HAP-1 (cell line): Measurements from ENCODE around the gene OR8K5.
"Not testable (repeated sequence)": the region's sequence is repeated elsewhere in the genome, so short reads cannot be mapped to it uniquely, and the experiment has no call there.

Experiments used
- DNase-seq, 2 experiments: peaks; one replicate each; pipeline ENCODE4 v3.0.0-alpha.2; 2016 to 2020; ENCODE audit warnings: low spot score in 2 of 2
- H3K27me3 ChIP-seq: fragments of 250-450 bp; sonication (Bioruptor Pico); 2 replicates; pipeline ENCODE4 v1.5.1; 2020; ENCODE audit warnings: low read depth, mild to moderate bottlenecking, moderate library complexity
- H3K36me3 ChIP-seq: fragments of 250-450 bp; sonication (Bioruptor Pico); replicated peaks from 2 replicates; pipeline ENCODE4 v1.5.1; 2020; ENCODE audit warnings: mild to moderate bottlenecking
- H3K4me1 ChIP-seq: fragments of 250-450 bp; sonication (Bioruptor Pico); 2 replicates; pipeline ENCODE4 v1.5.1; 2020; ENCODE audit warnings: mild to moderate bottlenecking
- H3K4me3 ChIP-seq: fragments of 250-450 bp; sonication (Bioruptor Pico); 2 replicates; pipeline ENCODE4 v1.5.1; 2020; ENCODE audit warnings: mild to moderate bottlenecking, moderate library complexity
- H3K9me3 ChIP-seq: fragments of 250-450 bp; sonication (Bioruptor Pico); 2 replicates; pipeline ENCODE4 v1.5.1; 2020; ENCODE audit warnings: mild to moderate bottlenecking, moderate library complexity
- in situ Hi-C: fragments of 300-500 bp; cut with MboI; formaldehyde crosslinking; loops from 3 replicates; pipeline ENCODE4 v1.14.3; 2020; ENCODE audit warnings: low sequenced_read_pairs, inconsistent platforms, mixed read lengths

OR8K5 gene

GRCh38 chr11:56160217-56160616, at the start of gene OR8K5:
Gene OR8K5, minus strand, starts transcription at chr11:56160317. Its CDS starts 0 bp downstream, at chr11:56160317.
- Histone ChIP-seq H3K4me1 (no peaks in the 10 kb centered on the region), H3K9me3 (peaks cover 2% of the 10 kb centered on the region; the same call in 1 of the 2 replicates), H3K36me3 (no peaks in the 10 kb centered on the region), H3K27me3 (no peaks in the 10 kb centered on the region), H3K4me3 (no peak within 1 kb of the TSS)
- in situ Hi-C loops: no loop called here
- DNase-seq: no peak

GRCh38 chr11:56207790-56208189, 47.7 kb upstream of the OR8K5 start:
- no peaks in the 10 kb centered on the region for H3K4me1 ChIP-seq
- H3K27me3 ChIP-seq: no peaks in the 10 kb centered on the region
- no peak overlapping the region for H3K4me3 ChIP-seq
- H3K9me3 ChIP-seq: no peaks in the 10 kb centered on the region
- H3K36me3 ChIP-seq: no peaks in the 10 kb centered on the region
- no peak for DNase-seq
- in situ Hi-C loops: no loop called here

GRCh38 chr11:56197367-56197766, 37.2 kb upstream of the OR8K5 start:
- H3K27me3 ChIP-seq: no peaks in the 10 kb centered on the region
- no peak overlapping the region for H3K4me3 ChIP-seq
- no peaks in the 10 kb centered on the region for H3K9me3 ChIP-seq
- no peaks in the 10 kb centered on the region for H3K4me1 ChIP-seq
- no peaks in the 10 kb centered on the region for H3K36me3 ChIP-seq
- in situ Hi-C loops: no loop called here
- DNase-seq: no peak

- no peaks in the 10 kb centered on the region for H3K36me3 ChIP-seq
- DNase-seq: no peak
- in situ Hi-C loops: no loop called here
Observed at GRCh38 chr11:56196705-56197104, 36.6 kb upstream of the OR8K5 start.

GRCh38 chr11:56188602-56189001, 28.5 kb upstream of the OR8K5 start:
- no peak for DNase-seq
- Histone ChIP-seq H3K27me3 (no peaks in the 10 kb centered on the region), H3K9me3 (no peaks in the 10 kb centered on the region), H3K36me3 (no peaks in the 10 kb centered on the region), H3K4me3 (no peak overlapping the region), H3K4me1 (no peaks in the 10 kb centered on the region)
- in situ Hi-C loops: no loop called here

More at GRCh38 chr11:56196705-56197104, 36.6 kb upstream of the OR8K5 start:
- Histone ChIP-seq H3K27me3 (no peaks in the 10 kb centered on the region), H3K4me1 (no peaks in the 10 kb centered on the region), H3K9me3 (no peaks in the 10 kb centered on the region), H3K4me3 (no peak overlapping the region)

- Histone ChIP-seq H3K27me3 (no peaks in the 10 kb centered on the region), H3K9me3 (no peaks in the 10 kb centered on the region), H3K4me1 (no peaks in the 10 kb centered on the region), H3K4me3 (no peak overlapping the region), H3K36me3 (no peaks in the 10 kb centered on the region)
- in situ Hi-C loops: no loop called here
- no peak for DNase-seq
Observed at GRCh38 chr11:56183459-56183858, 23.3 kb upstream of the OR8K5 start.

- H3K9me3 ChIP-seq: no peaks in the 10 kb centered on the region
- H3K27me3 ChIP-seq: no peaks in the 10 kb centered on the region
- in situ Hi-C loops: no loop called here
- DNase-seq: no peak
- H3K4me3 ChIP-seq: no peak within 1 kb of the TSS
- H3K36me3 ChIP-seq: no peaks in the 10 kb centered on the region
- H3K4me1 ChIP-seq: no peaks in the 10 kb centered on the region
Observed at GRCh38 chr11:56176318-56176717, 16.2 kb upstream of the OR8K5 start, which contains the start of gene OR5J2. Gene OR5J2, plus strand, starts transcription at chr11:56176618. Its CDS starts 0 bp downstream, at chr11:56176618.

GRCh38 chr11:56172256-56172830, 12.2 kb upstream of the OR8K5 start:
- in situ Hi-C loops: no loop called here
- H3K9me3 ChIP-seq: no peaks in the 10 kb centered on the region
- H3K4me3 ChIP-seq: no peak overlapping the region
- H3K27me3 ChIP-seq: no peaks in the 10 kb centered on the region
- no peaks in the 10 kb centered on the region for H3K4me1 ChIP-seq
- DNase-seq: no peak
- no peaks in the 10 kb centered on the region for H3K36me3 ChIP-seq

GRCh38 chr11:56163804-56164203, 3.7 kb upstream of the OR8K5 start:
- in situ Hi-C loops: no loop called here
- H3K36me3 ChIP-seq: no peaks in the 10 kb centered on the region

GRCh38 chr11:56152333-56152732, 7.8 kb downstream of the OR8K5 start:
- H3K36me3 ChIP-seq: no peaks in the 10 kb centered on the region
- DNase-seq: no peak
- in situ Hi-C loops: no loop called here
- no peaks in the 10 kb centered on the region for H3K27me3 ChIP-seq
- H3K4me3 ChIP-seq: no peak overlapping the region
- H3K4me1 ChIP-seq: no peaks in the 10 kb centered on the region
- H3K9me3 ChIP-seq: no peaks in the 10 kb centered on the region

More at GRCh38 chr11:56163804-56164203, 3.7 kb upstream of the OR8K5 start:
- no peak overlapping the region for H3K4me3 ChIP-seq
- no peaks in the 10 kb centered on the region for H3K27me3 ChIP-seq
- H3K9me3 ChIP-seq: peaks cover 2% of the 10 kb centered on the region; the same call in 1 of the 2 replicates
- no peaks in the 10 kb centered on the region for H3K4me1 ChIP-seq
- no peak for DNase-seq

GRCh38 chr11:56151376-56151775, 8.7 kb downstream of the OR8K5 start:
- no peaks in the 10 kb centered on the region for H3K9me3 ChIP-seq
- no peaks in the 10 kb centered on the region for H3K27me3 ChIP-seq
- no peaks in the 10 kb centered on the region for H3K4me1 ChIP-seq
- no peaks in the 10 kb centered on the region for H3K36me3 ChIP-seq
- no peak for DNase-seq
- no peak overlapping the region for H3K4me3 ChIP-seq
- in situ Hi-C loops: no loop called here

GRCh38 chr11:56143681-56144080, 16.4 kb downstream of the OR8K5 start:
- H3K4me1 ChIP-seq, H3K9me3 ChIP-seq, in situ Hi-C loops, H3K4me3 ChIP-seq, H3K36me3 ChIP-seq, H3K27me3 ChIP-seq, DNase-seq: not testable (repeated sequence)

- H3K4me1 ChIP-seq: no peaks in the 10 kb centered on the region
- no peak within 1 kb of the TSS for H3K4me3 ChIP-seq
- H3K27me3 ChIP-seq: no peaks in the 10 kb centered on the region
- no peaks in the 10 kb centered on the region for H3K36me3 ChIP-seq
- in situ Hi-C loops: no loop called here
- DNase-seq: no peak
- no peaks in the 10 kb centered on the region for H3K9me3 ChIP-seq
Observed at GRCh38 chr11:56140151-56140661, 19.9 kb downstream of the OR8K5 start, which contains the start of gene OR8J3. Gene OR8J3, minus strand, starts transcription at chr11:56140201. Its CDS starts 2,483 bp downstream, at chr11:56137718.

GRCh38 chr11:56122073-56122472, 38.0 kb downstream of the OR8K5 start, which contains the start of gene OR8H3:
Gene OR8H3, plus strand, starts transcription at chr11:56122373. Its CDS starts 0 bp downstream, at chr11:56122373.
- DNase-seq: no peak
- no peaks in the 10 kb centered on the region for H3K36me3 ChIP-seq
- no peak within 1 kb of the TSS for H3K4me3 ChIP-seq
- in situ Hi-C loops: no loop called here
- H3K27me3 ChIP-seq: no peaks in the 10 kb centered on the region
- H3K9me3 ChIP-seq: no peaks in the 10 kb centered on the region
- H3K4me1 ChIP-seq: no peaks in the 10 kb centered on the region
